ENCODE measurements around the gene DNAH10.

Gene DNAH10

DNA sequence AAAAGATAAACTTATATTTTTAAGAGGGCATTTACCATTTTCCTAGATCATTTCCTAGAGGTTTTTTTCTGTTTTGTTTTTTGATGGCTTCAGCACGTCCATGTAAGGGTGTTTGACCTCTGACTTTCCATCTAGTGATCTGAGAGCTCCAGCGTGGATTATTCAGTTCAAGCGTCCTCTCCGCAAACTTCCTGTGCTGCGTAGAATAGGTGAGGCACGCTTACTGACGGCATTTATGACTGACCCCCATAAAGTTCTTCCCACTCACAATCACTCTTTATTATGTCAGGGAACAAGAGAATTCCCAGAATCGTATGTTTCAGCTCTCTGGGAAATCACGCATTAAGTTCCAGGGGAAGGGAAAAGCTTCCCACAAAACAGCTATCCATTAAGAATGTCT is 194.1 kb downstream of the DNAH10 start:
- no peak for TF ChIP-seq MAX (IDR thresholded peaks at IDR 0.05; ENCODE audit: low read depth, low read length)
- TF ChIP-seq MYC (IDR thresholded peaks at IDR 0.05; ENCODE audit: low read depth, low read length), result no peak
- TF ChIP-seq, protein P1, sequence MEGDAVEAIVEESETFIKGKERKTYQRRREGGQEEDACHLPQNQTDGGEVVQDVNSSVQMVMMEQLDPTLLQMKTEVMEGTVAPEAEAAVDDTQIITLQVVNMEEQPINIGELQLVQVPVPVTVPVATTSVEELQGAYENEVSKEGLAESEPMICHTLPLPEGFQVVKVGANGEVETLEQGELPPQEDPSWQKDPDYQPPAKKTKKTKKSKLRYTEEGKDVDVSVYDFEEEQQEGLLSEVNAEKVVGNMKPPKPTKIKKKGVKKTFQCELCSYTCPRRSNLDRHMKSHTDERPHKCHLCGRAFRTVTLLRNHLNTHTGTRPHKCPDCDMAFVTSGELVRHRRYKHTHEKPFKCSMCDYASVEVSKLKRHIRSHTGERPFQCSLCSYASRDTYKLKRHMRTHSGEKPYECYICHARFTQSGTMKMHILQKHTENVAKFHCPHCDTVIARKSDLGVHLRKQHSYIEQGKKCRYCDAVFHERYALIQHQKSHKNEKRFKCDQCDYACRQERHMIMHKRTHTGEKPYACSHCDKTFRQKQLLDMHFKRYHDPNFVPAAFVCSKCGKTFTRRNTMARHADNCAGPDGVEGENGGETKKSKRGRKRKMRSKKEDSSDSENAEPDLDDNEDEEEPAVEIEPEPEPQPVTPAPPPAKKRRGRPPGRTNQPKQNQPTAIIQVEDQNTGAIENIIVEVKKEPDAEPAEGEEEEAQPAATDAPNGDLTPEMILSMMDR (IDR thresholded peaks at IDR 0.05; ENCODE audit: low read depth, low read length), result no peak
- TF ChIP-seq POLR2A (IDR thresholded peaks at IDR 0.05; ENCODE audit: extremely low read depth, insufficient read length), result no peak
- H3K4me3 ChIP-seq (ENCODE audit: low read depth, low read length), result no peak overlapping the region
- DNase-seq (ENCODE audit: low read depth), result no peak

- DNase-seq (ENCODE audit: low read depth), result no peak
- TF ChIP-seq, protein P1 (IDR thresholded peaks at IDR 0.05; ENCODE audit: low read depth, low read length), result no peak
- TF ChIP-seq POLR2A (IDR thresholded peaks at IDR 0.05; ENCODE audit: extremely low read depth, insufficient read length), result no peak
- H3K4me3 ChIP-seq (ENCODE audit: low read depth, low read length), result no peak overlapping the region
Observed at GRCh38 chr12:123957196-123957595, 195.1 kb downstream of the DNAH10 start.

DNA sequence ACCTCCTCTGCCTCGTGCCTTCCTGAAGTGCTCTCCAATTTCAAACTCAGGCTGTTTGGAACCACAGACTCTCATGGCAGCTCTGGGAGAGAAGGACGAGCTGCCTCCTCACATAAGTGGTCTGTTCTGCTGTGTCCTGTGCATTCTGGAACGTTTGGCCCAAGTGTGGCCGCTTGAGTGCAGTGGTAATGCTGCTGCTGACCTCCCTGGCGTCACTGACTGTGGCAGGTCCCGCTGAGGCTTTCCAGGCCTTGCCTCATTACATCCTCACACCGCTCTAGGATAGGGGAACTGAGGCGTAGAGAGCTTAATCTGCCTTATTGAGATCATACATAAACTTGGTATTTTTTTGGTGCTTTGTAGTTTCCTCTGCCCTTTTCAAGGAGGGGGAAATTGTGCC is 196.4 kb downstream of the DNAH10 start:
- DNase-seq (ENCODE audit: low read depth), result no peak
- TF ChIP-seq, protein P1 (IDR thresholded peaks at IDR 0.05; ENCODE audit: low read depth, low read length), result no peak
- TF ChIP-seq MAX (IDR thresholded peaks at IDR 0.05; ENCODE audit: low read depth, low read length) (no peak), MYC (IDR thresholded peaks at IDR 0.05; ENCODE audit: low read depth, low read length) (no peak), POLR2A (IDR thresholded peaks at IDR 0.05; ENCODE audit: extremely low read depth, insufficient read length) (no peak)
- no peak overlapping the region for H3K4me3 ChIP-seq (ENCODE audit: low read depth, low read length)

GRCh38 chr12:123958876-123959275 is 196.8 kb downstream of the DNAH10 start:
- DNase-seq (ENCODE audit: low read depth), result no peak
- H3K4me3 ChIP-seq (ENCODE audit: low read depth, low read length), result no peak overlapping the region
- TF ChIP-seq MAX (IDR thresholded peaks at IDR 0.05; ENCODE audit: low read depth, low read length), result no peak
- TF ChIP-seq MYC (IDR thresholded peaks at IDR 0.05; ENCODE audit: low read depth, low read length), result no peak
- no peak for TF ChIP-seq POLR2A (IDR thresholded peaks at IDR 0.05; ENCODE audit: extremely low read depth, insufficient read length)
- TF ChIP-seq, protein P1 (IDR thresholded peaks at IDR 0.05; ENCODE audit: low read depth, low read length), result no peak

- no peak for DNase-seq (ENCODE audit: low read depth)
- TF ChIP-seq MAX (IDR thresholded peaks at IDR 0.05; ENCODE audit: low read depth, low read length) (no peak), POLR2A (IDR thresholded peaks at IDR 0.05; ENCODE audit: extremely low read depth, insufficient read length) (no peak), MYC (IDR thresholded peaks at IDR 0.05; ENCODE audit: low read depth, low read length) (no peak)
- TF ChIP-seq, protein P1 (IDR thresholded peaks at IDR 0.05; ENCODE audit: low read depth, low read length), result no peak
- H3K4me3 ChIP-seq (ENCODE audit: low read depth, low read length), result no peak overlapping the region
Observed at GRCh38 chr12:123960029-123960735, 198.1 kb downstream of the DNAH10 start.

GRCh38 chr12:123960856-123961255 is 198.8 kb downstream of the DNAH10 start:
- TF ChIP-seq MYC (IDR thresholded peaks at IDR 0.05; ENCODE audit: low read depth, low read length), result no peak
- no peak for TF ChIP-seq POLR2A (IDR thresholded peaks at IDR 0.05; ENCODE audit: extremely low read depth, insufficient read length)
- no peak for TF ChIP-seq MAX (IDR thresholded peaks at IDR 0.05; ENCODE audit: low read depth, low read length)
- TF ChIP-seq, protein P1 (IDR thresholded peaks at IDR 0.05; ENCODE audit: low read depth, low read length), result no peak
- DNase-seq (ENCODE audit: low read depth), result no peak
- no peak overlapping the region for H3K4me3 ChIP-seq (ENCODE audit: low read depth, low read length)

All from NB4 (cell line).